ENCODE data around the gene SAP30BP.

The SAP30BP gene

GRCh38 chr17:75742337-75742736 is 75.2 kb downstream of the SAP30BP start:
- peaks cover 21% of the 10 kb centered on the region for H3K36me3 ChIP-seq (ENCODE audit: control insufficient read depth, insufficient read depth, low read length)
- H3K9me3 ChIP-seq (ENCODE audit: control insufficient read depth, low read length) = no peaks in the 10 kb centered on the region
- H3K4me1 ChIP-seq (ENCODE audit: control insufficient read depth, insufficient read depth, low read length) = no peaks in the 10 kb centered on the region

GRCh38 chr17:75743625-75744206 is 76.6 kb downstream of the SAP30BP start:
- no peaks in the 10 kb centered on the region for H3K27me3 ChIP-seq (ENCODE audit: control insufficient read depth, insufficient read depth, low read length)
- H3K36me3 ChIP-seq (ENCODE audit: control insufficient read depth, insufficient read depth, low read length) = peaks cover 26% of the 10 kb centered on the region
- H3K9ac ChIP-seq (ENCODE audit: low read length) = no peak overlapping the region
- H3K4me3 ChIP-seq (ENCODE audit: low read length) = no peak overlapping the region
- H3K4me1 ChIP-seq (ENCODE audit: control insufficient read depth, insufficient read depth, low read length) = peaks cover 3% of the 10 kb centered on the region
- no peaks in the 10 kb centered on the region for H3K9me3 ChIP-seq (ENCODE audit: control insufficient read depth, low read length)

More at GRCh38 chr17:75742337-75742736, 75.2 kb downstream of the SAP30BP start:
- Histone ChIP-seq H3K27me3 (ENCODE audit: control insufficient read depth, insufficient read depth, low read length) (no peaks in the 10 kb centered on the region), H3K4me3 (ENCODE audit: low read length) (no peak overlapping the region), H3K9ac (ENCODE audit: low read length) (no peak overlapping the region)

- Histone ChIP-seq H3K9me3 (ENCODE audit: control insufficient read depth, low read length) (no peaks in the 10 kb centered on the region), H3K4me3 (ENCODE audit: low read length) (no peak overlapping the region), H3K27me3 (ENCODE audit: control insufficient read depth, insufficient read depth, low read length) (no peaks in the 10 kb centered on the region), H3K4me1 (ENCODE audit: control insufficient read depth, insufficient read depth, low read length) (peaks cover 8% of the 10 kb centered on the region), H3K9ac (ENCODE audit: low read length) (no peak overlapping the region), H3K36me3 (ENCODE audit: control insufficient read depth, insufficient read depth, low read length) (peaks cover 46% of the 10 kb centered on the region)
These were observed 81.6 kb downstream of the SAP30BP start for GRCh38 chr17:75748706-75749105.

GRCh38 chr17:75749545-75750389 is 82.6 kb downstream of the SAP30BP start:
- peaks cover 8% of the 10 kb centered on the region for H3K4me1 ChIP-seq (ENCODE audit: control insufficient read depth, insufficient read depth, low read length)
- peaks cover 46% of the 10 kb centered on the region for H3K36me3 ChIP-seq (ENCODE audit: control insufficient read depth, insufficient read depth, low read length)
- H3K27me3 ChIP-seq (ENCODE audit: control insufficient read depth, insufficient read depth, low read length) = no peaks in the 10 kb centered on the region
- no peak overlapping the region for H3K4me3 ChIP-seq (ENCODE audit: low read length)
- H3K9ac ChIP-seq (ENCODE audit: low read length) = peak overlapping the region; percentile 37
- no peaks in the 10 kb centered on the region for H3K9me3 ChIP-seq (ENCODE audit: control insufficient read depth, low read length)

GRCh38 chr17:75750661-75751423 is 83.7 kb downstream of the SAP30BP start:
- H3K4me1 ChIP-seq (ENCODE audit: control insufficient read depth, insufficient read depth, low read length) = peaks cover 8% of the 10 kb centered on the region
- peaks cover 51% of the 10 kb centered on the region for H3K36me3 ChIP-seq (ENCODE audit: control insufficient read depth, insufficient read depth, low read length)
- H3K27me3 ChIP-seq (ENCODE audit: control insufficient read depth, insufficient read depth, low read length) = no peaks in the 10 kb centered on the region
- no peaks in the 10 kb centered on the region for H3K9me3 ChIP-seq (ENCODE audit: control insufficient read depth, low read length)
- H3K9ac ChIP-seq (ENCODE audit: low read length) = no peak overlapping the region
- no peak overlapping the region for H3K4me3 ChIP-seq (ENCODE audit: low read length)

GRCh38 chr17:75751676-75752404 is 84.7 kb downstream of the SAP30BP start:
- Histone ChIP-seq H3K27me3 (ENCODE audit: control insufficient read depth, insufficient read depth, low read length) (no peaks in the 10 kb centered on the region), H3K4me1 (ENCODE audit: control insufficient read depth, insufficient read depth, low read length) (peaks cover 12% of the 10 kb centered on the region), H3K36me3 (ENCODE audit: control insufficient read depth, insufficient read depth, low read length) (peaks cover 61% of the 10 kb centered on the region), H3K9ac (ENCODE audit: low read length) (no peak overlapping the region), H3K9me3 (ENCODE audit: control insufficient read depth, low read length) (no peaks in the 10 kb centered on the region), H3K4me3 (ENCODE audit: low read length) (no peak overlapping the region)

- H3K4me3 ChIP-seq (ENCODE audit: low read length) = no peak overlapping the region
- peaks cover 12% of the 10 kb centered on the region for H3K4me1 ChIP-seq (ENCODE audit: control insufficient read depth, insufficient read depth, low read length)
- H3K9me3 ChIP-seq (ENCODE audit: control insufficient read depth, low read length) = no peaks in the 10 kb centered on the region
- no peaks in the 10 kb centered on the region for H3K27me3 ChIP-seq (ENCODE audit: control insufficient read depth, insufficient read depth, low read length)
- H3K9ac ChIP-seq (ENCODE audit: low read length) = no peak overlapping the region
- peaks cover 66% of the 10 kb centered on the region for H3K36me3 ChIP-seq (ENCODE audit: control insufficient read depth, insufficient read depth, low read length)
These were observed 85.2 kb downstream of the SAP30BP start for GRCh38 chr17:75752405-75752709.

- Histone ChIP-seq H3K4me3 (ENCODE audit: low read length) (no peak overlapping the region), H3K36me3 (ENCODE audit: control insufficient read depth, insufficient read depth, low read length) (peaks cover 67% of the 10 kb centered on the region), H3K27me3 (ENCODE audit: control insufficient read depth, insufficient read depth, low read length) (no peaks in the 10 kb centered on the region), H3K9ac (ENCODE audit: low read length) (no peak overlapping the region), H3K9me3 (ENCODE audit: control insufficient read depth, low read length) (no peaks in the 10 kb centered on the region), H3K4me1 (ENCODE audit: control insufficient read depth, insufficient read depth, low read length) (peaks cover 9% of the 10 kb centered on the region)
These were observed 85.8 kb downstream of the SAP30BP start for GRCh38 chr17:75752802-75753513.

- H3K9me3 ChIP-seq (ENCODE audit: control insufficient read depth, low read length) = no peaks in the 10 kb centered on the region
- no peaks in the 10 kb centered on the region for H3K27me3 ChIP-seq (ENCODE audit: control insufficient read depth, insufficient read depth, low read length)
- peaks cover 9% of the 10 kb centered on the region for H3K4me1 ChIP-seq (ENCODE audit: control insufficient read depth, insufficient read depth, low read length)
- peaks cover 60% of the 10 kb centered on the region for H3K36me3 ChIP-seq (ENCODE audit: control insufficient read depth, insufficient read depth, low read length)
- no peak overlapping the region for H3K4me3 ChIP-seq (ENCODE audit: low read length)
- H3K9ac ChIP-seq (ENCODE audit: low read length) = no peak overlapping the region
These were observed 86.6 kb downstream of the SAP30BP start for GRCh38 chr17:75753514-75754377.

- Histone ChIP-seq H3K4me1 (ENCODE audit: control insufficient read depth, insufficient read depth, low read length) (peaks cover 7% of the 10 kb centered on the region), H3K9me3 (ENCODE audit: control insufficient read depth, low read length) (no peaks in the 10 kb centered on the region), H3K27me3 (ENCODE audit: control insufficient read depth, insufficient read depth, low read length) (no peaks in the 10 kb centered on the region), H3K9ac (ENCODE audit: low read length) (no peak overlapping the region), H3K4me3 (ENCODE audit: low read length) (no peak overlapping the region), H3K36me3 (ENCODE audit: control insufficient read depth, insufficient read depth, low read length) (peaks cover 52% of the 10 kb centered on the region)
These were observed 87.5 kb downstream of the SAP30BP start for GRCh38 chr17:75754378-75755204.

Data from mucosa of stomach (tissue), 1 donor.